Liver (tissue), 9 donors: Measurements from ENCODE around the gene CXorf65. TPM values are rescaled to one million over a fixed set of nuclear protein-coding genes. Genes with fewer than 3 reads are reported as not detected.

Source experiments
- DNase-seq: peaks from one replicate; pipeline ENCODE4 v3.0.0-alpha.2; 2017; ENCODE audit warnings: low spot score
- H3K27ac ChIP-seq, 2 donors: one replicate each; pipeline ENCODE4 v1.7.0; 2013; ENCODE audit warnings: inconsistent platforms in 2 of 2, low read length in 2 of 2, control low read depth in 1 of 2, low read depth in 1 of 2, mild to moderate bottlenecking in 1 of 2
- H3K27me3 ChIP-seq, 4 donors: one replicate each; pipeline versions ENCODE4 v1.6.1 to v1.7.0; 2013; ENCODE audit warnings: low read length in 3 of 4, inconsistent platforms in 1 of 4, mild to moderate bottlenecking in 1 of 4, moderate library complexity in 1 of 4; ENCODE audit not compliant: control insufficient read depth in 4 of 4, insufficient read depth in 4 of 4
- H3K36me3 ChIP-seq, 4 donors: one replicate each; pipeline versions ENCODE4 v1.6.1 to v1.7.0; 2013; ENCODE audit warnings: low read length in 3 of 4, mild to moderate bottlenecking in 3 of 4, low read depth in 1 of 4, moderate library complexity in 1 of 4; ENCODE audit not compliant: control insufficient read depth in 4 of 4, insufficient read depth in 3 of 4
- H3K4me1 ChIP-seq, 4 donors: one replicate each; pipeline versions ENCODE4 v1.6.1 to v1.7.0; 2013; ENCODE audit warnings: low read length in 3 of 4, mild to moderate bottlenecking in 3 of 4, moderate library complexity in 1 of 4; ENCODE audit not compliant: control insufficient read depth in 4 of 4, insufficient read depth in 4 of 4
- H3K4me3 ChIP-seq, 3 donors: one replicate each; pipeline versions ENCODE4 v1.6.1 to v1.7.0; 2013; ENCODE audit warnings: low read length in 3 of 3, control low read depth in 1 of 3, low read depth in 1 of 3, mild to moderate bottlenecking in 1 of 3
- H3K9ac ChIP-seq, 2 donors: one replicate each; pipeline ENCODE4 v1.7.0; 2013; ENCODE audit warnings: low read length in 2 of 2, mild to moderate bottlenecking in 2 of 2, moderate library complexity in 2 of 2, control low read depth in 1 of 2, low read depth in 1 of 2
- H3K9me3 ChIP-seq, 4 donors: one replicate each; pipeline versions ENCODE4 v1.6.1 to v1.7.0; 2013; ENCODE audit warnings: low read length in 3 of 4; ENCODE audit not compliant: control insufficient read depth in 4 of 4
- CTCF ChIP-seq: fragments of 150-350 bp; IDR thresholded peaks from 2 replicates; pipeline ENCODE4 v1.5.1; 2017; ENCODE audit warnings: improper control_type of control experiment, low read depth, low read length; ENCODE audit not compliant: missing input control
- EGR1 ChIP-seq, 2 donors: IDR thresholded peaks; 2 replicates each; pipeline ENCODE4 v1.6.1; 2016 to 2018; ENCODE audit warnings: antibody characterized with exemption in 2 of 2, low read depth in 2 of 2
- FOXA1 ChIP-seq: IDR thresholded peaks from 2 replicates; pipeline ENCODE4 v1.6.1; 2016; ENCODE audit warnings: antibody characterized with exemption
- FOXA2 ChIP-seq: IDR thresholded peaks from 2 replicates; pipeline ENCODE4 v1.6.1; 2016; ENCODE audit warnings: antibody characterized with exemption
- GABPA ChIP-seq, 2 donors: IDR thresholded peaks in 1 of 2; conservative IDR thresholded peaks in 1 of 2; 2 replicates each; pipeline ENCODE4 v1.6.1; 2016; ENCODE audit warnings: antibody characterized with exemption in 2 of 2, mild to moderate bottlenecking in 1 of 2, moderate library complexity in 1 of 2
- HNF4A ChIP-seq, 2 donors: conservative IDR thresholded peaks; 2 replicates each; pipeline ENCODE4 v1.6.1; 2016; ENCODE audit warnings: antibody characterized with exemption in 2 of 2, mild to moderate bottlenecking in 2 of 2
- HNF4G ChIP-seq: IDR thresholded peaks from 2 replicates; pipeline ENCODE4 v1.6.1; 2016; ENCODE audit warnings: antibody characterized with exemption
- JUND ChIP-seq, 2 donors: IDR thresholded peaks; 2 replicates each; pipeline ENCODE4 v1.6.1; 2016; ENCODE audit warnings: antibody characterized with exemption in 2 of 2
- MAX ChIP-seq: IDR thresholded peaks from 2 replicates; pipeline ENCODE4 v1.6.1; 2016; ENCODE audit warnings: antibody characterized with exemption
- NR2F2 ChIP-seq: IDR thresholded peaks from 2 replicates; pipeline ENCODE4 v1.6.1; 2016; ENCODE audit warnings: antibody characterized with exemption
- RAD21 ChIP-seq, 2 donors: IDR thresholded peaks; 2 replicates each; pipeline ENCODE4 v1.6.1; 2016; ENCODE audit warnings: antibody characterized with exemption in 2 of 2, mild to moderate bottlenecking in 2 of 2
- RXRA ChIP-seq, 2 donors: IDR thresholded peaks; 2 replicates each; pipeline ENCODE4 v1.6.1; 2017 to 2018; ENCODE audit warnings: antibody characterized with exemption in 2 of 2, mild to moderate bottlenecking in 1 of 2
- SP1 ChIP-seq: IDR thresholded peaks from 2 replicates; pipeline ENCODE4 v1.6.1; 2018; ENCODE audit warnings: antibody characterized with exemption, mild to moderate bottlenecking
- TAF1 ChIP-seq: conservative IDR thresholded peaks from 2 replicates; pipeline ENCODE4 v1.6.1; 2016; ENCODE audit warnings: antibody characterized with exemption, mild to moderate bottlenecking
- YY1 ChIP-seq: IDR thresholded peaks from 2 replicates; pipeline ENCODE4 v1.6.1; 2016; ENCODE audit warnings: antibody characterized with exemption, mild to moderate bottlenecking
- WGBS: extraction: QIAGEN DNeasy Blood & Tissue Kit; methylation state at CpG from one replicate; pipeline ENCODE4 v1.1.7; 2013; 5-methylcytosine and 5-hydroxymethylcytosine counted together
- polyA plus RNA-seq, 2 donors: library from polyadenylated mRNA; stranded (reverse) in 1 of 2; unstranded in 1 of 2; fragments of 200-250 nt in 1 of 2; fragments of >200 nt in 1 of 2; fragmentation: Nextera tagmentation in 1 of 2; extraction: Ambion mirVana in 1 of 2; gene quantifications; one replicate each; pipeline versions ENCODE4 v1.2.1 to v1.2.3, GENCODE V29; 2013 to 2015
- total RNA-seq, 2 donors: library from RNA; depleted of rRNA; stranded (reverse); fragments of >200 nt; gene quantifications; one replicate each; pipeline ENCODE4 v1.2.3, GENCODE V29; 2014
- TF ChIP-seq, protein P1 (sequence below): IDR thresholded peaks from 2 replicates; pipeline ENCODE4 v1.6.1; 2016; ENCODE audit warnings: antibody characterized with exemption, mild to moderate bottlenecking
- TF ChIP-seq, protein P2 (sequence below): IDR thresholded peaks from 2 replicates; pipeline ENCODE4 v1.6.1; 2016; ENCODE audit warnings: antibody characterized with exemption
- TF ChIP-seq, protein P3 (sequence below): IDR thresholded peaks from 2 replicates; pipeline ENCODE4 v1.6.1; 2016; ENCODE audit warnings: antibody characterized with exemption
- donor health status: healthy.
- donor health status: healthy.
- donor health status: healthy.
- donor health status: healthy.
- donor health status: healthy.

The CXorf65 gene
- total and polyA plus RNA-seq, 4 donors = not detected

- Histone ChIP-seq H3K9ac (no peak overlapping the region), H3K4me3 (no peak overlapping the region), H3K27me3 (no peaks in the 10 kb centered on the region), H3K36me3 (peaks cover 3 to 18% (median 8%) of the 10 kb centered on the region in 4 donors), H3K27ac (no peak overlapping the region), H3K9me3 (no peaks in the 10 kb centered on the region), H3K4me1 (peaks cover 0 to 6% (median 3%) of the 10 kb centered on the region in 4 donors)
- no peak for TF ChIP-seq FOXA1
- no peak for TF ChIP-seq MAX
- TF ChIP-seq GABPA (IDR thresholded peaks at IDR 0.05 in 1 of 2, conservative IDR thresholded peaks at IDR 0.05 in 1 of 2) = no peak
- TF ChIP-seq RAD21 (IDR thresholded peaks at IDR 0.05) = no peak
- TF ChIP-seq, protein P1, sequence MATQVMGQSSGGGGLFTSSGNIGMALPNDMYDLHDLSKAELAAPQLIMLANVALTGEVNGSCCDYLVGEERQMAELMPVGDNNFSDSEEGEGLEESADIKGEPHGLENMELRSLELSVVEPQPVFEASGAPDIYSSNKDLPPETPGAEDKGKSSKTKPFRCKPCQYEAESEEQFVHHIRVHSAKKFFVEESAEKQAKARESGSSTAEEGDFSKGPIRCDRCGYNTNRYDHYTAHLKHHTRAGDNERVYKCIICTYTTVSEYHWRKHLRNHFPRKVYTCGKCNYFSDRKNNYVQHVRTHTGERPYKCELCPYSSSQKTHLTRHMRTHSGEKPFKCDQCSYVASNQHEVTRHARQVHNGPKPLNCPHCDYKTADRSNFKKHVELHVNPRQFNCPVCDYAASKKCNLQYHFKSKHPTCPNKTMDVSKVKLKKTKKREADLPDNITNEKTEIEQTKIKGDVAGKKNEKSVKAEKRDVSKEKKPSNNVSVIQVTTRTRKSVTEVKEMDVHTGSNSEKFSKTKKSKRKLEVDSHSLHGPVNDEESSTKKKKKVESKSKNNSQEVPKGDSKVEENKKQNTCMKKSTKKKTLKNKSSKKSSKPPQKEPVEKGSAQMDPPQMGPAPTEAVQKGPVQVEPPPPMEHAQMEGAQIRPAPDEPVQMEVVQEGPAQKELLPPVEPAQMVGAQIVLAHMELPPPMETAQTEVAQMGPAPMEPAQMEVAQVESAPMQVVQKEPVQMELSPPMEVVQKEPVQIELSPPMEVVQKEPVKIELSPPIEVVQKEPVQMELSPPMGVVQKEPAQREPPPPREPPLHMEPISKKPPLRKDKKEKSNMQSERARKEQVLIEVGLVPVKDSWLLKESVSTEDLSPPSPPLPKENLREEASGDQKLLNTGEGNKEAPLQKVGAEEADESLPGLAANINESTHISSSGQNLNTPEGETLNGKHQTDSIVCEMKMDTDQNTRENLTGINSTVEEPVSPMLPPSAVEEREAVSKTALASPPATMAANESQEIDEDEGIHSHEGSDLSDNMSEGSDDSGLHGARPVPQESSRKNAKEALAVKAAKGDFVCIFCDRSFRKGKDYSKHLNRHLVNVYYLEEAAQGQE = no peak
- TF ChIP-seq CTCF = no peak
- TF ChIP-seq YY1 = no peak
- no peak for TF ChIP-seq SP1
- no peak for TF ChIP-seq RXRA (IDR thresholded peaks at IDR 0.05)
- TF ChIP-seq, protein P2, sequence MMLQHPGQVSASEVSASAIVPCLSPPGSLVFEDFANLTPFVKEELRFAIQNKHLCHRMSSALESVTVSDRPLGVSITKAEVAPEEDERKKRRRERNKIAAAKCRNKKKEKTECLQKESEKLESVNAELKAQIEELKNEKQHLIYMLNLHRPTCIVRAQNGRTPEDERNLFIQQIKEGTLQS = no peak
- no peak for TF ChIP-seq TAF1
- no peak for TF ChIP-seq JUND (IDR thresholded peaks at IDR 0.05)
- no peak for TF ChIP-seq HNF4A (conservative IDR thresholded peaks at IDR 0.05)
- TF ChIP-seq EGR1 (IDR thresholded peaks at IDR 0.05; ENCODE audit: low read depth in 2 of 2) = no peak
- TF ChIP-seq, protein P3, sequence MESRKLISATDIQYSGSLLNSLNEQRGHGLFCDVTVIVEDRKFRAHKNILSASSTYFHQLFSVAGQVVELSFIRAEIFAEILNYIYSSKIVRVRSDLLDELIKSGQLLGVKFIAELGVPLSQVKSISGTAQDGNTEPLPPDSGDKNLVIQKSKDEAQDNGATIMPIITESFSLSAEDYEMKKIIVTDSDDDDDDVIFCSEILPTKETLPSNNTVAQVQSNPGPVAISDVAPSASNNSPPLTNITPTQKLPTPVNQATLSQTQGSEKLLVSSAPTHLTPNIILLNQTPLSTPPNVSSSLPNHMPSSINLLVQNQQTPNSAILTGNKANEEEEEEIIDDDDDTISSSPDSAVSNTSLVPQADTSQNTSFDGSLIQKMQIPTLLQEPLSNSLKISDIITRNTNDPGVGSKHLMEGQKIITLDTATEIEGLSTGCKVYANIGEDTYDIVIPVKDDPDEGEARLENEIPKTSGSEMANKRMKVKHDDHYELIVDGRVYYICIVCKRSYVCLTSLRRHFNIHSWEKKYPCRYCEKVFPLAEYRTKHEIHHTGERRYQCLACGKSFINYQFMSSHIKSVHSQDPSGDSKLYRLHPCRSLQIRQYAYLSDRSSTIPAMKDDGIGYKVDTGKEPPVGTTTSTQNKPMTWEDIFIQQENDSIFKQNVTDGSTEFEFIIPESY = no peak
- TF ChIP-seq FOXA2 = no peak
- TF ChIP-seq HNF4G = no peak
- TF ChIP-seq NR2F2 = no peak
- DNase-seq = no peak
- 62% methylated on average over 6 of the region's 6 CpGs for WGBS
Measured at GRCh38 chrX:71143508-71143907, 37.0 kb upstream of the CXorf65 start.
